CD4-positive, alpha-beta T cell (primary cell): ENCODE measurements around the gene CCDC178. TPM values are rescaled to one million over a fixed set of nuclear protein-coding genes. Genes with fewer than 3 reads are reported as not detected.

ENCODE experiments used
- ATAC-seq: fragments of 200-7000 bp; cut with Tn5 transposase; one replicate; pipeline ENCODE4 v1.10.0; 2022; ENCODE audit warnings: mild to moderate bottlenecking; ENCODE audit not compliant: poor library complexity
- CTCF ChIA-PET: fragments of 350-600 bp; sonication (Branson Sonifier 250); formaldehyde crosslinking; loops from one replicate; lab custom pipeline; 2021; ENCODE audit warnings: antibody characterized with exemption, inconsistent platforms; lab: Charles Lee
- POLR2A ChIA-PET: fragments of 350-600 bp; sonication (Branson Sonifier 250); formaldehyde crosslinking; loops from one replicate; lab custom pipeline; 2021; ENCODE audit warnings: antibody characterized with exemption, inconsistent platforms; lab: Charles Lee
- DNase-seq, 14 experiments: peaks; one replicate each; pipeline ENCODE4 v3.0.0-alpha.2; 2013 to 2020; ENCODE audit warnings: mixed read lengths in 2 of 14
- H3K27ac ChIP-seq, 2 donors: one replicate each; pipeline versions ENCODE4 v1.5.1 to v1.7.0; 2013; ENCODE audit warnings: low read length in 2 of 2, low read depth in 1 of 2, mild to moderate bottlenecking in 1 of 2
- H3K27me3 ChIP-seq, 2 experiments: 1 replicate in 1 of 2; 2 replicates in 1 of 2; pipeline versions ENCODE4 v1.6.1 to v1.7.0; 2013; ENCODE audit warnings: low read length in 2 of 2, control low read depth in 1 of 2, mild to moderate bottlenecking in 1 of 2, moderate library complexity in 1 of 2; ENCODE audit not compliant: insufficient read depth in 2 of 2, control insufficient read depth in 1 of 2
- H3K36me3 ChIP-seq: one replicate; pipeline ENCODE4 v1.6.1; 2013; ENCODE audit warnings: low read length, control low read depth; ENCODE audit not compliant: insufficient read depth
- H3K4me1 ChIP-seq: one replicate; pipeline ENCODE4 v1.6.1; 2013; ENCODE audit warnings: low read length, control low read depth; ENCODE audit not compliant: insufficient read depth
- H3K4me3 ChIP-seq: one replicate; pipeline ENCODE4 v1.5.1; 2013; ENCODE audit warnings: mild to moderate bottlenecking, low read length, moderate library complexity
- H3K9me3 ChIP-seq, 2 experiments: 1 replicate in 1 of 2; 2 replicates in 1 of 2; pipeline versions ENCODE4 v1.6.1 to v1.7.0; 2013; ENCODE audit warnings: low read length in 2 of 2, mild to moderate bottlenecking in 2 of 2, control low read depth in 1 of 2, moderate library complexity in 1 of 2; ENCODE audit not compliant: control insufficient read depth in 1 of 2, insufficient read depth in 1 of 2
- H3K27ac Mint-ChIP-seq: one replicate; pipeline ENCODE4 v1.8.0; 2020; ENCODE audit warnings: mixed read lengths
- H3K27me3 Mint-ChIP-seq: one replicate; pipeline ENCODE4 v1.8.0; 2021; ENCODE audit warnings: mixed read lengths
- H3K36me3 Mint-ChIP-seq: one replicate; pipeline ENCODE4 v1.8.0; 2021; ENCODE audit warnings: low read depth, mixed read lengths
- H3K4me1 Mint-ChIP-seq: one replicate; pipeline ENCODE4 v1.8.0; 2021; ENCODE audit warnings: low read depth, mixed read lengths
- H3K4me3 Mint-ChIP-seq: one replicate; pipeline ENCODE4 v1.8.0; 2020; ENCODE audit warnings: mild to moderate bottlenecking, mixed read lengths
- H3K9me3 Mint-ChIP-seq: one replicate; pipeline ENCODE4 v1.8.0; 2020; ENCODE audit warnings: mixed read lengths
- CTCF ChIP-seq: fragments of 200-600 bp; IDR thresholded peaks from one replicate; pipeline ENCODE4 v1.8.0; 2022; ENCODE audit warnings: antibody characterized with exemption, mild to moderate bottlenecking
- intact Hi-C, 2 experiments: fragments of 100-400 bp; cut with DNase I in 1 of 2; cut with micrococcal nuclease in 1 of 2; formaldehyde crosslinking; loops; one replicate each; pipeline versions ENCODE4 v1.15.1 to v1.9.0; 2023 to 2025; cut with DNase I, micrococcal nuclease
- total RNA-seq, 174 experiments: library from RNA in 2 of 174; stranded (reverse) in 2 of 174; gene quantifications; one replicate each; pipeline ENCODE4 v1.2.3 and lab custom pipeline; 2021 to 2026

CCDC178 gene
- total RNA-seq, 2 experiments from 2014 or later, result not detected

GRCh38 chr18:32899819-32900218 lies 540.7 kb downstream of the CCDC178 start:
- Mint-ChIP-seq H3K4me3 (no peak overlapping the region), H3K9me3 (peaks cover 6% of the 10 kb centered on the region), H3K27ac (no peak overlapping the region), H3K4me1 (no peaks in the 10 kb centered on the region), H3K27me3 (no peaks in the 10 kb centered on the region), H3K36me3 (no peaks in the 10 kb centered on the region)
- Histone ChIP-seq H3K27me3 (no peaks in the 10 kb centered on the region), H3K4me1 (no peaks in the 10 kb centered on the region), H3K27ac (no peak overlapping the region), H3K4me3 (no peak overlapping the region), H3K36me3 (no peaks in the 10 kb centered on the region), H3K9me3 (peaks cover 8 to 9% of the 10 kb centered on the region in 2 experiments)
- DNase-seq (no peak), ATAC-seq (no peak)
- no peak for TF ChIP-seq CTCF
- intact Hi-C loops, result no loop called here
- POLR2A ChIA-PET, result no interaction called here
- CTCF ChIA-PET, result no interaction called here

- TF ChIP-seq CTCF, result no peak
- intact Hi-C loops, result no loop called here
- ChIA-PET CTCF (interaction anchor here (1.2 kb wide), 1 partner anchor 10 kb away, joined by 3 read pairs; no protein-coding TSS in a partner anchor), POLR2A (interaction anchor here (0.6 kb wide), 1 partner anchor 123 kb away, joined by 3 read pairs; no protein-coding TSS in a partner anchor)
- Mint-ChIP-seq H3K36me3 (no peaks in the 10 kb centered on the region), H3K27me3 (no peaks in the 10 kb centered on the region), H3K4me1 (no peaks in the 10 kb centered on the region), H3K4me3 (no peak overlapping the region), H3K27ac (no peak overlapping the region), H3K9me3 (peaks cover 4% of the 10 kb centered on the region)
- DNase-seq (no peak), ATAC-seq (no peak)
- H3K27ac ChIP-seq, result no peak overlapping the region
- H3K9me3 ChIP-seq, result peaks cover 9 to 12% of the 10 kb centered on the region in 2 experiments
- no peaks in the 10 kb centered on the region for H3K27me3 ChIP-seq
- no peaks in the 10 kb centered on the region for H3K4me1 ChIP-seq
- H3K36me3 ChIP-seq, result no peaks in the 10 kb centered on the region
- no peak overlapping the region for H3K4me3 ChIP-seq
Observed at GRCh38 chr18:32896776-32897547, 543.6 kb downstream of the CCDC178 start.

- Mint-ChIP-seq H3K4me3 (no peak overlapping the region), H3K4me1 (no peaks in the 10 kb centered on the region), H3K27ac (no peak overlapping the region), H3K27me3 (no peaks in the 10 kb centered on the region), H3K36me3 (no peaks in the 10 kb centered on the region), H3K9me3 (peaks cover 6% of the 10 kb centered on the region)
- CTCF ChIA-PET, result no interaction called here
- intact Hi-C loops, result no loop called here
- H3K9me3 ChIP-seq, result peaks cover 9 to 12% of the 10 kb centered on the region in 2 experiments
- H3K27me3 ChIP-seq, result no peaks in the 10 kb centered on the region
- H3K27ac ChIP-seq, result no peak overlapping the region
- no peaks in the 10 kb centered on the region for H3K36me3 ChIP-seq
- H3K4me3 ChIP-seq, result no peak overlapping the region
- POLR2A ChIA-PET, result no interaction called here
- DNase-seq, result no peak
- H3K4me1 ChIP-seq, result no peaks in the 10 kb centered on the region
- TF ChIP-seq CTCF, result no peak
- ATAC-seq, result no peak
Observed at GRCh38 chr18:32893915-32894314, 546.6 kb downstream of the CCDC178 start.
